Psoas muscle (tissue), 8 donors: Measurements from ENCODE around the gene ANXA2R. TPM values are rescaled to one million over a fixed set of nuclear protein-coding genes. Genes with fewer than 3 reads are reported as not detected.

Experiments
- ATAC-seq, 4 donors: fragments of 200-7000 bp; cut with Tn5 transposase; one replicate each; pipeline ENCODE4 v1.9.1; 2020; ENCODE audit warnings: moderate library complexity in 3 of 4, mild to moderate bottlenecking in 2 of 4
- DNase-seq, 2 donors: peaks; one replicate each; pipeline ENCODE4 v3.0.0-alpha.2; 2020
- H3K27ac ChIP-seq: fragments of 200-600 bp; one replicate; pipeline ENCODE4 v1.8.0; 2022
- H3K27me3 ChIP-seq, 3 donors: fragments of 200-600 bp in 1 of 3; one replicate each; pipeline versions ENCODE4 v1.6.1 to v1.8.0; 2013 to 2022; ENCODE audit warnings: low read length in 2 of 3, mild to moderate bottlenecking in 2 of 3, moderate library complexity in 1 of 3; ENCODE audit not compliant: insufficient read depth in 3 of 3
- H3K36me3 ChIP-seq, 2 donors: fragments of 200-600 bp in 1 of 2; one replicate each; pipeline versions ENCODE4 v1.6.1 to v1.8.0; 2013 to 2022; ENCODE audit warnings: low read depth in 1 of 2, mild to moderate bottlenecking in 1 of 2, moderate library complexity in 1 of 2; ENCODE audit not compliant: insufficient read depth in 1 of 2
- H3K4me1 ChIP-seq: fragments of 200-600 bp; one replicate; pipeline ENCODE4 v1.8.0; 2022
- H3K4me3 ChIP-seq: fragments of 200-600 bp; one replicate; pipeline ENCODE4 v1.8.0; 2022; ENCODE audit warnings: mild to moderate bottlenecking
- H3K9me3 ChIP-seq: fragments of 200-600 bp; one replicate; pipeline ENCODE4 v1.8.0; 2022
- CTCF ChIP-seq: fragments of 200-600 bp; IDR thresholded peaks from one replicate; pipeline ENCODE4 v1.8.0; 2022; ENCODE audit warnings: antibody characterized with exemption
- WGBS, 3 donors: extraction: QIAGEN DNeasy Blood & Tissue Kit; methylation state at CpG; one replicate each; pipeline versions ENCODE4 v1.1.6 to v1.1.7; 2013; 5-methylcytosine and 5-hydroxymethylcytosine counted together
- intact Hi-C, 2 donors: fragments of 100-400 bp; cut with DNase I; formaldehyde crosslinking; loops; one replicate each; pipeline versions ENCODE4 v1.11.0 to v1.14.2; 2022
- polyA plus RNA-seq, 3 donors: library from polyadenylated mRNA; stranded (reverse); fragments of 200-250 nt; gene quantifications; one replicate each; pipeline ENCODE4 v1.2.3, GENCODE V29; 2013
- total RNA-seq, 4 donors: library from RNA; stranded (reverse); fragmentation: NEBNext Ultra II Directional in 2 of 4; extraction: Animal tissue kit (Norgen Biotek cat#: 25700) in 2 of 4; gene quantifications; one replicate each; pipeline versions ENCODE4 v1.2.1 to v1.2.4, GENCODE V29; 2021 to 2023
- donor health status: healthy with polysubstance abuse.
- donor health status: DM: no; HTN: no; CAD: no; lungs with moderate emphysema.
- donor health status: Bipolar disorder and iron deficiency.
- donor health status: healthy.
- donor health status: DM: yes; HTN: yes; CAD: no.
- donor health status: DM: no; HTN: no; CAD: no.
- donor health status: DM: no; HTN: no; CAD: no.
- donor health status: DM: yes; HTN: yes; CAD: no.

Gene ANXA2R
- total and polyA plus RNA-seq, 7 donors: 0.46 to 2.7 (median 0.87) TPM

GRCh38 chr5:43041669-43042175, 1.6 kb upstream of the ANXA2R start:
- ATAC-seq: peak; percentile 36 to 55 (median 44)
- intact Hi-C loops: loop anchor here (1.0 to 5.0 kb wide), 6 partner anchors 25 to 133 kb away; partner anchors contain the start of gene ZNF131 (in 1 of the 2)
- H3K27ac ChIP-seq: peak overlapping the region; percentile 96
- no peaks in the 10 kb centered on the region for H3K9me3 ChIP-seq
- DNase-seq: peak in 1 of 2 donors; percentile 53
- H3K4me3 ChIP-seq: peak overlapping the region; percentile 75
- WGBS, 3 donors: 0 to 1% (median 0%) methylated on average over 33 of the region's 33 CpGs
- no peaks in the 10 kb centered on the region for H3K36me3 ChIP-seq
- peaks cover 35% of the 10 kb centered on the region for H3K4me1 ChIP-seq
- H3K27me3 ChIP-seq: no peaks in the 10 kb centered on the region
- no peak for TF ChIP-seq CTCF

- H3K9me3 ChIP-seq: no peaks in the 10 kb centered on the region
- no peak for TF ChIP-seq CTCF
- intact Hi-C loops: loop anchor here in 1 of 2 donors (2.0 to 5.0 kb wide), 4 partner anchors 34 to 132 kb away; no protein-coding TSS in a partner anchor
- WGBS, 3 donors: 2 to 5% (median 3%) methylated on average over 18 of the region's 18 CpGs
- H3K36me3 ChIP-seq: no peaks in the 10 kb centered on the region
- H3K4me3 ChIP-seq: peak overlapping the region; percentile 75
- H3K4me1 ChIP-seq: peaks cover 35% of the 10 kb centered on the region
- peak overlapping the region; percentile 96 for H3K27ac ChIP-seq
- H3K27me3 ChIP-seq: no peaks in the 10 kb centered on the region
- ATAC-seq: peak in 1 of 4 donors; percentile 0
- DNase-seq: peak; percentile 31 to 64
These were observed 1.1 kb upstream of the ANXA2R start for GRCh38 chr5:43041110-43041668.

- H3K4me3 ChIP-seq: peak overlapping the region; percentile 75
- peak overlapping the region; percentile 96 for H3K27ac ChIP-seq
- ATAC-seq (peak; percentile 38 to 54 (median 44)), DNase-seq (peak; percentile 75 to 88)
- WGBS, 3 donors: 6 to 15% (median 14%) methylated on average over 35 of the region's 35 CpGs
- no peaks in the 10 kb centered on the region for H3K36me3 ChIP-seq
- H3K9me3 ChIP-seq: no peaks in the 10 kb centered on the region
- intact Hi-C loops: loop anchor here in 1 of 2 donors (1.0 to 5.0 kb wide), 6 partner anchors 21 to 131 kb away; no protein-coding TSS in a partner anchor
- H3K27me3 ChIP-seq: no peaks in the 10 kb centered on the region
- TF ChIP-seq CTCF: peak; percentile 2
- peaks cover 27% of the 10 kb centered on the region for H3K4me1 ChIP-seq
These were observed 440 bp downstream of the ANXA2R start for GRCh38 chr5:43039471-43040286.

GRCh38 chr5:43039152-43039470, 1.0 kb downstream of the ANXA2R start:
- H3K27me3 ChIP-seq: no peaks in the 10 kb centered on the region
- no peaks in the 10 kb centered on the region for H3K9me3 ChIP-seq
- H3K4me3 ChIP-seq: peak overlapping the region; percentile 75
- ATAC-seq (no peak), DNase-seq (no peak)
- peaks cover 21% of the 10 kb centered on the region for H3K4me1 ChIP-seq
- no peak for TF ChIP-seq CTCF
- peak overlapping the region; percentile 96 for H3K27ac ChIP-seq
- H3K36me3 ChIP-seq: no peaks in the 10 kb centered on the region
- intact Hi-C loops: loop anchor here in 1 of 2 donors (1.0 kb wide), 2 partner anchors 21 to 26 kb away; no protein-coding TSS in a partner anchor
- WGBS, 3 donors: 48 to 65% (median 60%) methylated on average over 6 of the region's 6 CpGs
